HG02571 (cell line): ENCODE results near the gene PLVAP.
A peak's percentile ranks its signal among the peaks of the same experiment; 100 is the strongest.

Experiments
- ATAC-seq: cut with Tn5 transposase; IDR thresholded peaks from one replicate; pipeline ENCODE4 v1.9.1; 2021; ENCODE audit warnings: mild to moderate bottlenecking, moderate library complexity; ENCODE audit not compliant: unreplicated experiment

PLVAP gene

DNA sequence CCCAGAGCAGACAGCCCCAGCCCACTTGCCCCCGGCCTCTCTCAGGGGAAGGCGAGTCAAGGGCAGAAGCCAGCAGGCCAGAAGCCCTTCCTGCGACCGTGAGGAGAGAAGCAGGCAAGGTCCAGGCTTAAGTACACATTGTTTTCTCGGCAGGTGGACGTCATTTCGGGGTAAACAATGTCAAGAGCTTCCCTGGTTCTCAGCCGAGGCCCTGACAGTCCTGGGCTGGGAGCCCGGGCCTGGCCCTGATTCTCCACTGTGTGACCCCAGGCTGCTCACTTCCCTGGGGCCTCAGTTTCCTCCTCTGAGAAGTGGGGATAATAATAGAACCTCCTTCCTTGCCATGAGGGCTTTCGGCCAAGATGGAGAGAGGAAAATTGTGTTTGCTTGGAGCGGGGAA is 19.4 kb downstream of the PLVAP start:
- no peak for ATAC-seq

GRCh38 chr19:17357078-17357666 is 20.0 kb downstream of the PLVAP start:
- no peak for ATAC-seq

DNA sequence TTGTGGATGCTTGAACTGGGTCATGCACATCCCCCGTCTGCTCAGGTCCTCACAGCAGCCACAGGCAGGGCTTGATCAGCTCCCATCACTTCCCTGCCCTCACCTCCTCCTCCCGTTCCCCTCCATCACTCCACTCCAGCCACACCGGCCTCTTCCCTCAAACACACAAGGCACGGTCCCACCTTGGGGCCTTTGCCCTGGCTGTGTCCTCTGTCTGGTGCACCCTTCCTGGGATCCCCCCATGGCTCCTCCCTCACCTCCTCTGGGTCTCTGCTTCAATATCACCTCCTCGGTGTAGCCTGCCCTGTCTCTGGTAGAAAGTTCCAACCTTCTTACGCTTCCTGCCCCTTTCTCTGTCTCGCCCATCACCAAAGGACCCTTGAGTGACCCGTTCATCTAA is 23.8 kb downstream of the PLVAP start:
- ATAC-seq, result no peak

- ATAC-seq, result no peak
These were observed 24.4 kb downstream of the PLVAP start for GRCh38 chr19:17352608-17353280.

DNA sequence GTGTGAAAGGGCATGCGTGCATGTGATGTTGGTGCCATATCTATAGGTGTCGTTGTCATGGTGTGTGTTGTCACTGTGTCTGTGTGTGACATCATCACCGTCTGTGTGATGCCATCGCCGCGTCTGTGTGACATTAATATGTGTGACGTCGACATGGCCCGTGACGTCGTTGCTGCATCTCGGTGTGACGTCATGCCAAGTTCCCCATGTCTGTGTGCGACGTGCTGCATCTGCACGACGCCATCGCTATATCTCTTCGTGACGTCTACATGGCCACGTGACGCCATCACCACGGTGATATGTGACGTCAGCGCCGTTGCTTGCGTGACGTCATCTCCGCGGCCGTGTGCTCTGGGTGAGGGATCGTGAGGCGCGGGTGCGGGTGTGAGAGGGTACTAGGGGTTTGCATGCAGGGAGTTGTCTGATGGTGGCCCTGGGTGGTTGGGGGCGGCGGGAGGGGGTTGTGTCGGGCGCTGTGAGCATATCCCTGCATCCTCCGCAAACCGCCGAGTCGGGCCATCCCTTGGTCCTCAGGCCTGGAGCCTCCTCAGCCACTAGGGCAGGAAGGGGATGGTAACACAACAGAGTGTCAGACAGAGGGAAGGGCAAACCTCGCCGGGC is 25.2 kb downstream of the PLVAP start:
- no peak for ATAC-seq

- no peak for ATAC-seq
These were observed 28.4 kb downstream of the PLVAP start for GRCh38 chr19:17348700-17349099.

DNA sequence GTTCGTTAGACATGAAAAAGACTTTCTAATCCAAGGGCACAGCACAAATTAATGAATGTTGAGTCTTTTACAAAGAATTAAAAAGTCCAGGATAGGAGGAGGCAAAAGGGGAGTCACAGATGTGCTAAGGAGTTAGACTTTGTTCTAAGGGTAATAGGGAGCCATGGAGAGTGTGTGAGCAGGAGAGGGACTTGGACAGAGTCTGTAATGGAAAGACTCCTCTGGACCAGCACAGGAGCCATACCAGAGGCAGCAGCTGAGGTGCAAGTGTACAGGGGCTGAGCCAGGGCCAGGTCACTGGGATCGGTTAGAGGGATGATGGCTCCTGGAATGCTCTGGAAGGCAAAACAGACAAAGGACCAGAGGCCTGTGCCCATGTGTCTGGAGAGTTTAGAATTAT is 29.3 kb downstream of the PLVAP start:
- ATAC-seq, result no peak

DNA sequence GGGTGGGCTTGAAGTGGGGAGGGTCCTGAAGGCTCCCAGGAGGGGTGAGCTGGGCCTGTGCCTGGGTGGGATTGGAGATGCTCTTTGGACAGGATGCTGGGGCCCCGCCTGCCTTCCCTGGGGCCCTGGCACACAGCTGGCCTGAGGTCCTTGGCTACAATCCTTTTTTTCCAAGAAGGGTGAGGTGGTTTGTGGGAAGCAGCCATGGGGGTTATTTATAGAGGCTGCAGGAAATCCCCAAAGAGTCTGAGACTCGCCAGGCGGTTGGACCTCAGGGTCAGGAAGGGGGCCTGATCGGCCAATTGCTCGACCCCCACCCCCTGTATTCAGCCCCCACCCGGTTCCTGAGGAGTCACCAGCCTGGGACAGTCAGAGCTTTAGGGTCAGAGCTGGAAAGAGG is 29.8 kb downstream of the PLVAP start:
- ATAC-seq, result no peak

GRCh38 chr19:17346109-17346671 is 31.0 kb downstream of the PLVAP start:
- no peak for ATAC-seq

- no peak for ATAC-seq
These were observed 35.3 kb downstream of the PLVAP start for GRCh38 chr19:17341845-17342244.

- ATAC-seq, result no peak
These were observed 35.8 kb downstream of the PLVAP start for GRCh38 chr19:17341386-17341785.

GRCh38 chr19:17340871-17341357 is 36.2 kb downstream of the PLVAP start:
- no peak for ATAC-seq

DNA sequence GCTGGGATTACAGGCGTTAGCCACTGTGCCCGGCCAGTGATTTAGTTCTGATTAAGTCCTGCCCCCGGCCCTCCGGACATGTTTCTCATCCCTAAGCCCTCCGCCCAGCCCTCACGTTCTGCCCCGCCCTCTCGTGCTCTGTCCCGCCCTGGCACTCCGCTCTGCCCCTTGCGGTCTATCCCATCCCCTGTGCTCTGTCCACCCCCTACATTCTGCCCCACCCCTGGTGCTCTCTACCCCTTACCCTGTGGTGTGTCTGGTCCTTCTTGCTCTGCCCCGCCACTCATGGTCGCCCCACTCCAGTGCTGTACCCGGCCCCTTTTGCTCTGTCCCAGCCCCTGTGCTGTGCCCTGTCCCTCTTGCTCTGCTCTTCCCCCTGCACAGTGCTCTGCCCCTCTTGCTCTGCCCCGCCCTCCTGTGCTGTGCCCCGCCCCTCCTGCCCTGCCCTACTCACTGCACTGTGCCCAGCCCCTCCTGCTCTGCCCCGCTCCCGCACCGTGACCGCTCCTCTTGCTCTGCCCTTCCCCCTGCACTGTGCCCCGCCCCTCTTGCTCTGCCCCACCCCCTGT is 36.8 kb downstream of the PLVAP start:
- ATAC-seq, result no peak

GRCh38 chr19:17339088-17339741 is 37.9 kb downstream of the PLVAP start:
- no peak for ATAC-seq

DNA sequence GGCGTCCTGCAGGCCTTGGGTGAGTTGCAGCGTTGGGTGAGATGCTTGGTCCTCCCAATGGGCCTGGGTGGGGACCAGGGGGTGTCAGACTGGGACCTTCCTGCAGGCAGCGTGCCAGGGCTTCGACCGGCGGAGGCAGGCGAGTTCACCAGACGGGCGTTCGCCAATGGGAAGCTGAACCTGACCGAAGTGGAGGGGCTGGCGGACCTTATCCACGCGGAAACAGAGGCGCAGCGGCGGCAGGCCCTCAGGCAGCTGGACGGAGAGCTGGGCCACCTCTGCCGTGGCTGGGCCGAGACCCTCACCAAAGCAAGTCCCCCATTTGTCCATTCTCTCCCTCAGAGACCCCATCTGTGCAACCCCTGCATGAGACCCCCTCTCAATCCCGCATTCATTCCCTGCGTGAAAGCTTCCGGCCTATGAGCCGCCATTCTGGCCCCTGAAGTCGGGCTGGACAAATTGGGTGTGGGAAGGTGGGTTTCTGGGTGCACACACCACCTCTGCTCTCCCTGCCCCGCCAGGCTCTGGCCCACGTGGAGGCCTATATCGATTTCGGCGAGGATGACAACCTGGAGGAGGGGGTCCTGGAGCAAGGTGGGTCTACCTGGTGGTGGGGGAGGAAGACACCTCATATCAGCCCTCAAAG is 38.6 kb downstream of the PLVAP start:
- ATAC-seq, result no peak

DNA sequence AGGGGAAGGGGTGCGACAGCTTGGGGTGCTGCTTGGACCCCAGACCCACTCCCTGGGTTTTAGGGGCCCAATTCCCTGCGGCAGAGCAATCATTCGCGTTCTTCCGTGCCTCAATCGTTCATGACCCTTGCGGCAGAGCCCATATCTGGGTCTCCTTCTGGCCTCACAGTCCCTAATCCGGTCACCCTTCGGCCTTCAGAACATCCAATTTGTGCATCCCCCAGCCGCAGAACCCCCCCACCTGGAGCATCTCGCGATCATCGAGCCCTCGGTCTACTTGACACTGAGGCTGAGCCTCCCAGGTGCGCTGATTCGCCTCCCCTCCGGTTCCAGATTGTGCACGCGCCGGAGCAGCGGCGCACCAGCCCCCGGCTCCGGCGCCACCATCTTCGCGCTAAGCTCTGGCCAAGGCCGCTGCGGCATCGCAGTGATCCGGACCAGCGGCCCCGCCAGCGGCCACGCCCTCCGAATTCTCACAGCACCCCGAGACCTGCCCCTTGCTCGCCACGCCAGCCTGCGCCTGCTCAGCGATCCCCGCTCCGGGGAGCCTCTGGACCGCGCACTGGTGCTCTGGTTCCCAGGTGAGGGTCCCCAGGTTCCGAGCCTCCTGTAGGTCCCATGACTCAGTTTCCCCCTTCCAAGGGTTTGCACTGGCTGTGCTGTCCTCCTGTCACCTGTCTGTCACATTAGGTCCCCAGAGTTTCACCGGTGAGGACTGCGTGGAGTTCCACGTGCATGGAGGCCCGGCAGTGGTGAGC is 39.3 kb downstream of the PLVAP start:
- no peak for ATAC-seq

DNA sequence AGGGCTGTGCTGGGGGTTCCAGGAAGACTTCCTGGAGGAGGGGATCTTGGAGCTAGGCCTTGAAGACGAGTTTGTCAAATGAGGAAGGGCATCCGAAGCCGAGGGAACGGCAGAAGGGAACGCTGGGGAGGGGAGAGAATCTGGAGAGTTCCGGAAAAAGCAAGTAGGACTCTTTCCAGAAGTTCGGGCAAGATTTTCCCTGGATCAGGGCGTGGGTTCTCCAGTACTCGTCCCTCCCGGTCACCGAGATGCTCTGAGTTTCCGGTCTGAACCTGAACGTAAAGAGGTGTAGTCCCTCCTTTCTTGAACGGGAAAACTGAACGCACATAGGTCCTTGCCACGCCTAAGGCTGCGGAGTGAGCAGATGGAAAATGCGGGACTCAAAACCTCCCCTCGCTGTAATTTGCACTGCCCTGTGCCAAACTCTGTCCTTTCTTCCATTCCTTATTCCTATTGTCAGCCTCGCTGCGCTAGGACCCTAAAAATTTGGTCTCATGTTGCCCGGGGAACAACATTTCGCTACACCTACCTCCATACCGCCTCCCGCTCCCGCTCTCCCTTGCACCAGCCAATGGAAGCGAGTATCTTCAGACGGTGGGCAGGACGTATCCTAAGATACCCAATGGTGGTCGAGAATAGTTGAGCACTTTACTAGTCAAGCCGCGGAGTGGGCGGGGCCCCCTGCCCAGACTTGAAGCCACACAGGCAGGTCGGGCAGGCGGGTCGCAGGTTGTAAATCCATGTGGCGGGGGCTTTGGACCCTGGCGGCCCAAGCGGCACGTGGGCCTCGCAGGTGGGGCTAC is 40.1 kb downstream of the PLVAP start, which contains the start of gene GTPBP3:
Gene GTPBP3, plus strand, starts transcription at position 682 of the 803 bp plus-strand sequence. Its CDS starts 59 bp downstream, at position 741.
- peak; percentile 69 for ATAC-seq

GRCh38 chr19:17335575-17335974 is 41.6 kb downstream of the PLVAP start:
- ATAC-seq, result no peak
